Suprapubic skin (tissue), 4 donors: ENCODE results near the gene CCDC71L. TPM values are rescaled to one million over a fixed set of nuclear protein-coding genes. Genes with fewer than 3 reads are reported as not detected.

Source experiments
- DNase-seq, 2 donors: peaks; one replicate each; pipeline ENCODE4 v3.0.0-alpha.2; 2019; ENCODE audit warnings: low spot score in 2 of 2
- H3K27ac ChIP-seq: fragments of 200-600 bp; sonication (generic); one replicate; pipeline ENCODE4 v1.5.1; 2019
- H3K27me3 ChIP-seq: fragments of 200-600 bp; sonication (generic); one replicate; pipeline ENCODE4 v1.5.1; 2019
- H3K36me3 ChIP-seq: fragments of 200-600 bp; sonication (generic); one replicate; pipeline ENCODE4 v1.5.1; 2019
- H3K4me1 ChIP-seq: fragments of 200-600 bp; sonication (generic); one replicate; pipeline ENCODE4 v1.5.1; 2019
- H3K4me3 ChIP-seq: fragments of 200-600 bp; sonication (generic); one replicate; pipeline ENCODE4 v1.5.1; 2019; ENCODE audit warnings: mild to moderate bottlenecking
- H3K9me3 ChIP-seq: fragments of 200-600 bp; sonication (generic); one replicate; pipeline ENCODE4 v1.5.1; 2019
- CTCF ChIP-seq, 2 donors: fragments of 200-600 bp in 1 of 2; fragments of 450-650 bp in 1 of 2; sonication (generic) in 1 of 2; IDR thresholded peaks; one replicate each; pipeline ENCODE4 v1.5.1; 2016 to 2019; ENCODE audit warnings: antibody characterized with exemption in 2 of 2, mild to moderate bottlenecking in 1 of 2, moderate library complexity in 1 of 2
- EP300 ChIP-seq: sonication (generic); formaldehyde crosslinking; IDR thresholded peaks from one replicate; pipeline ENCODE4 v1.6.1; 2017; ENCODE audit warnings: antibody characterized with exemption
- POLR2A ChIP-seq, 2 donors: fragments of 450-650 bp; IDR thresholded peaks; one replicate each; pipeline ENCODE4 v1.6.1; 2017; ENCODE audit warnings: antibody characterized with exemption in 2 of 2, mild to moderate bottlenecking in 2 of 2, moderate library complexity in 2 of 2
- POLR2AphosphoS5 ChIP-seq, 3 donors: sonication (generic); formaldehyde crosslinking; IDR thresholded peaks; one replicate each; pipeline ENCODE4 v1.6.1; 2017; ENCODE audit warnings: antibody characterized with exemption in 3 of 3
- WGBS: methylation state at CpG from one replicate; pipeline ENCODE4 v1.1.5; 2018; 5-methylcytosine and 5-hydroxymethylcytosine counted together
- total RNA-seq, 4 donors: library from RNA; depleted of rRNA; stranded (reverse); fragments of >200 nt; gene quantifications; one replicate each; pipeline ENCODE4 v1.1.0, GENCODE V29; 2016

The CCDC71L gene
- total RNA-seq, 4 donors from 2014 or later: 7.8 to 18.2 (median 12.9) TPM

DNA sequence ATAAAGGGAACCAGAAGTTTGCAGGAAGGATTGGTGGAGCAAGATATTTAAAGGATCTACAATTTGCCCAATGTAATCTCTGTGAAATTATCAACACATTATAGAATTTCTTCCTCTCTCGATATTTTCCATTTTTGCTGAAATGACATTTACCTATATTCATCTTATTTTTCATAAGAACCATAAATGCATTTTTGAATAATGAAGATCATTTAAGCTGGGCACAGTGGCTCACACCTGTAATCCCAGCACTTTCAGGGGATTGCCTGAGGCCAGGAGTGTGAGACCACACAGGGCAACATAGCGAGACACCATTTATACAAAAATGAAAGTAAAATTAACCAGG lies 37.7 kb downstream of the CCDC71L start:
- TF ChIP-seq EP300 (no peak), POLR2A (IDR thresholded peaks at IDR 0.05) (no peak), CTCF (IDR thresholded peaks at IDR 0.05) (no peak), POLR2AphosphoS5 (IDR thresholded peaks at IDR 0.05) (no peak)
- Histone ChIP-seq H3K9me3 (no peaks in the 10 kb centered on the region), H3K36me3 (no peaks in the 10 kb centered on the region), H3K27ac (no peak overlapping the region), H3K27me3 (no peaks in the 10 kb centered on the region), H3K4me3 (no peak overlapping the region), H3K4me1 (peaks cover 9% of the 10 kb centered on the region)
- DNase-seq: no peak
- 47% methylated on average over 2 of the region's 2 CpGs for WGBS

DNA sequence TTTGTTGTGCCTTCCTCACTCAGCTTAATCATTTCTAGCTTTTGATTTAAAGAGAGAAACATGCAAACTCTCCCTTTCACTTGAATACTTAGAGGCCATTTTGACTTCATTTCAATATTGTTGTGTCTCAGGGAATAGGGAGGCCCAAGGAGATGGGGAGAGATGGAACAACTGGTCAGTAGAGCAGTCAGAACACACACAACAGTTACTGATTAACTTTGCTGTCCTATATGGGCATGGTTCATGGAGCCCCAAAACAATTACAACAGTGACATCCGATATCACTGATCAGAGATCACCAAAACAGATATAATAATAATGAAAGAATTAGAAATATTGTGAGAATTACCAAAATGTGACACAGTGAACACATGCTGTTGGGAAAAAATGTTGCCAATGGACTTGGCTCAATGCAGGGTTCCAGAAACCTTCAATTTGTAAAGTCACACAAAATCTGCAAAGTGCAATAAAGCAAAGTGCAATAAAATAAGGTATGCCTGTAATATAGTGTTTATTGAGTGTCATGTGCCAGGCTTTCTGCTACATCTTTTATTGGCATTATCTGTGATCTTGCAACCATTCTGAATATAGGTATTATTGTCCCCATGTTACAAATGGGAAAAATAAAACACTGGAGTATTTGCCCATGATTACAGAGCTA lies 38.2 kb downstream of the CCDC71L start:
- 84% methylated on average over 1 of the region's 1 CpG for WGBS
- Histone ChIP-seq H3K4me1 (peaks cover 9% of the 10 kb centered on the region), H3K27ac (no peak overlapping the region), H3K27me3 (no peaks in the 10 kb centered on the region), H3K4me3 (no peak overlapping the region), H3K9me3 (no peaks in the 10 kb centered on the region), H3K36me3 (no peaks in the 10 kb centered on the region)
- TF ChIP-seq EP300 (no peak), POLR2AphosphoS5 (IDR thresholded peaks at IDR 0.05) (no peak), CTCF (IDR thresholded peaks at IDR 0.05) (no peak), POLR2A (IDR thresholded peaks at IDR 0.05) (no peak)
- DNase-seq: no peak

- no peak for TF ChIP-seq POLR2A (IDR thresholded peaks at IDR 0.05)
- no peak for TF ChIP-seq POLR2AphosphoS5 (IDR thresholded peaks at IDR 0.05)
- TF ChIP-seq CTCF (IDR thresholded peaks at IDR 0.05): no peak
- no peak for TF ChIP-seq EP300
- 85% methylated on average over 4 of the region's 4 CpGs for WGBS
- Histone ChIP-seq H3K4me1 (peaks cover 4% of the 10 kb centered on the region), H3K4me3 (no peak overlapping the region), H3K36me3 (no peaks in the 10 kb centered on the region), H3K27ac (no peak overlapping the region), H3K27me3 (no peaks in the 10 kb centered on the region), H3K9me3 (no peaks in the 10 kb centered on the region)
- no peak for DNase-seq
These were observed 39.4 kb downstream of the CCDC71L start for GRCh38 chr7:106621393-106622132.

GRCh38 chr7:106620676-106621075 lies 40.3 kb downstream of the CCDC71L start:
- TF ChIP-seq POLR2AphosphoS5 (IDR thresholded peaks at IDR 0.05): no peak
- TF ChIP-seq POLR2A (IDR thresholded peaks at IDR 0.05): no peak
- TF ChIP-seq EP300: no peak
- no peak for TF ChIP-seq CTCF (IDR thresholded peaks at IDR 0.05)
- no peak overlapping the region for H3K27ac ChIP-seq
- no peaks in the 10 kb centered on the region for H3K36me3 ChIP-seq
- H3K9me3 ChIP-seq: no peaks in the 10 kb centered on the region
- 95% methylated on average over 2 of the region's 2 CpGs for WGBS
- no peak for DNase-seq
- H3K4me1 ChIP-seq: peaks cover under 1% of the 10 kb centered on the region
- no peak overlapping the region for H3K4me3 ChIP-seq
- H3K27me3 ChIP-seq: no peaks in the 10 kb centered on the region

DNA sequence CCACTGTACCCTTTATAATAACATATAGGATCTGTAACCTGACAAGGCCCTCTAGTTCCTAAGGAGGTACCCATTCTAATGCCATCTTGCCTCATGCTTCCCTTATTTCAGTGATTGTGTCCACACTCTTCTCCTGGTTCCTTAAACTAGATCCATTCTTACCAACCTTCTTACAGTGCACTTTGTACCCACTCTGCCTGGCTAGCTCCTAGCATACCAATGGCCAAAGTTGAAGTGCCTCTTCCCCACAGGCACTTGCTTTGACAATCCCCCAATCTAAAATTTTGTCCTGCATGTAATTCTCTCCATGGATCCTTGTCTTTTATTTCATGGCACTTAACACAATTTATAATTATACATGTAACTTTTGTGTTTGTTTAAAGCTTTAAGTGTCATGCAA lies 40.9 kb downstream of the CCDC71L start:
- no peak overlapping the region for H3K4me3 ChIP-seq
- DNase-seq: no peak
- TF ChIP-seq POLR2A (IDR thresholded peaks at IDR 0.05) (no peak), EP300 (no peak), POLR2AphosphoS5 (IDR thresholded peaks at IDR 0.05) (no peak), CTCF (IDR thresholded peaks at IDR 0.05) (no peak)

More for the DNA sequence above, 40.9 kb downstream of the CCDC71L start:
- no peaks in the 10 kb centered on the region for H3K27me3 ChIP-seq
- H3K27ac ChIP-seq: no peak overlapping the region
- H3K4me1 ChIP-seq: no peaks in the 10 kb centered on the region
- no peaks in the 10 kb centered on the region for H3K36me3 ChIP-seq
- no peaks in the 10 kb centered on the region for H3K9me3 ChIP-seq
